Measurements from ENCODE around the gene ORM1. TPM values are rescaled to one million over a fixed set of nuclear protein-coding genes. Genes with fewer than 3 reads are reported as not detected.

ORM1 gene
- total and polyA plus RNA-seq, 10 donors, result 0.95 to 13.6 (median 2.7) TPM

- intact Hi-C loops (cut with DNase I; ENCODE audit: low total_unique reads), result no loop called here
- DNase-seq, result peak; percentile 52
- H3K27ac ChIP-seq, result no peak overlapping the region
- peaks cover 3 to 13% (median 10%) of the 10 kb centered on the region in 6 donors for H3K4me1 ChIP-seq
- TF ChIP-seq POLR2AphosphoS5 (IDR thresholded peaks at IDR 0.05), result no peak
- no peak for TF ChIP-seq CTCF (IDR thresholded peaks at IDR 0.05 in 8 of 11, conservative IDR thresholded peaks at IDR 0.05 in 3 of 11)
- TF ChIP-seq POLR2A (IDR thresholded peaks at IDR 0.05), result no peak
- H3K36me3 ChIP-seq, result no peaks in the 10 kb centered on the region
- H3K4me3 ChIP-seq, result no peak overlapping the region
- 89 to 94% (median 90%) methylated on average over 13 of the region's 13 CpGs for WGBS, 5 donors
- H3K9me3 ChIP-seq, result no peaks in the 10 kb centered on the region
- H3K27me3 ChIP-seq (replicated peaks in 1 of 7), result peaks cover 0 to 5% (median 0%) of the 10 kb centered on the region in 7 donors
Measured at GRCh38 chr9:114309096-114309495, 13.8 kb upstream of the ORM1 start.

- 83 to 88% (median 85%) methylated on average over 22 of the region's 22 CpGs for WGBS, 5 donors
Measured at GRCh38 chr9:114310471-114311450, 12.1 kb upstream of the ORM1 start.

GRCh38 chr9:114311571-114312512 lies 11.1 kb upstream of the ORM1 start:
- H3K27ac ChIP-seq, result no peak overlapping the region
- TF ChIP-seq POLR2A (IDR thresholded peaks at IDR 0.05), result no peak
- TF ChIP-seq POLR2AphosphoS5 (IDR thresholded peaks at IDR 0.05), result no peak
- TF ChIP-seq CTCF (IDR thresholded peaks at IDR 0.05 in 8 of 11, conservative IDR thresholded peaks at IDR 0.05 in 3 of 11), result no peak
- peak; percentile 50 for DNase-seq
- H3K36me3 ChIP-seq, result no peaks in the 10 kb centered on the region
- peaks cover 0 to 3% (median 0%) of the 10 kb centered on the region in 8 donors for H3K9me3 ChIP-seq
- 91 to 95% (median 94%) methylated on average over 28 of the region's 28 CpGs for WGBS, 5 donors
- H3K4me3 ChIP-seq, result no peak overlapping the region
- H3K27me3 ChIP-seq (replicated peaks in 1 of 7), result no peaks in the 10 kb centered on the region
- intact Hi-C loops (cut with DNase I; ENCODE audit: low total_unique reads), result no loop called here
- peaks cover 0 to 13% (median 0%) of the 10 kb centered on the region in 6 donors for H3K4me1 ChIP-seq

More at GRCh38 chr9:114310471-114311450, 12.1 kb upstream of the ORM1 start:
- intact Hi-C loops (cut with DNase I; ENCODE audit: low total_unique reads), result no loop called here
- no peak for TF ChIP-seq POLR2A (IDR thresholded peaks at IDR 0.05)
- no peak for TF ChIP-seq POLR2AphosphoS5 (IDR thresholded peaks at IDR 0.05)
- no peak for TF ChIP-seq CTCF (IDR thresholded peaks at IDR 0.05 in 8 of 11, conservative IDR thresholded peaks at IDR 0.05 in 3 of 11)
- peaks cover 0 to 5% (median 0%) of the 10 kb centered on the region in 7 donors for H3K27me3 ChIP-seq (replicated peaks in 1 of 7)
- DNase-seq, result peak; percentile 51
- no peaks in the 10 kb centered on the region for H3K36me3 ChIP-seq
- H3K4me1 ChIP-seq, result peaks cover 0 to 7% (median 2%) of the 10 kb centered on the region in 6 donors
- H3K27ac ChIP-seq, result no peak overlapping the region
- no peak overlapping the region for H3K4me3 ChIP-seq
- peaks cover 0 to 3% (median 0%) of the 10 kb centered on the region in 8 donors for H3K9me3 ChIP-seq
